ENCODE measurements around the gene PSMA8. TPM values are rescaled to one million over a fixed set of nuclear protein-coding genes. Genes with fewer than 3 reads are reported as not detected.

Gene PSMA8
- total and polyA plus RNA-seq, 2 of the 8 experiments (the other 6 are each of a cell fraction or from before 2014, with no cell fraction given): not detected

DNA sequence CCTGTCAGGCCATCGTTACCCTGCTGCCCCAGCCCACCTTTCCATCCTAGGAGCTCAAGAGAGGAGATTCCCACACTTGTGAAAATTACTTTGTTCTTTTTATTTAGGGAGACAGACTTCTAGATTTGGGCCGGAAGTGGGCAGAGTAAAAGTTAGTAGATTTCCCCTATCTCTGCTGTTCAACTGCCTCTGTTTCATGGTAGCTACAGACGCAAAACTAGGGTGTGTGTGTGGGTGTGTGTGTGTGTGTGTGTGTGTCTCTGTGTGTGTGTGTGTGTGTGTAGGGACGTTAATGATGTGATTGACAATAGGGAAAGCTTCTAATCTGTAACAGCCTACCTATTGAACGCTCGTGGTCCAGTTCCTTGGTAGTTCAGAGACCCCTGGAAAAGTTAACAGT is 438 bp downstream of the PSMA8 start:
- FAIRE-seq: no peak
- H2BK12ac ChIP-seq (ENCODE audit: low read depth, low read length): no peak overlapping the region
- H2BK15ac ChIP-seq (ENCODE audit: low read length): no peak overlapping the region
- peak overlapping the region; percentile 27 to 48; a peak in 3 of 4 replicates for H3K4me2 ChIP-seq (ENCODE audit: insufficient read depth in 1 of 2, low read depth in 2 of 2, low read length in 2 of 2)
- no peak for DNase-seq (ENCODE audit: low read depth in 1 of 2, low spot score in 2 of 2)
- H3K9ac ChIP-seq (replicated peaks in 1 of 4; ENCODE audit: extremely low read depth in 1 of 4, low read depth in 3 of 4, low read length in 3 of 4): no peak overlapping the region
- no peaks in the 10 kb centered on the region for H3K79me1 ChIP-seq (ENCODE audit: low read depth, low read length)
- no peaks in the 10 kb centered on the region for H3K36me3 ChIP-seq (ENCODE audit: control insufficient read depth in 2 of 4, insufficient read depth in 4 of 4, low read length in 3 of 4)
- H3K27me3 ChIP-seq (replicated peaks in 1 of 4; ENCODE audit: control insufficient read depth in 3 of 4, extremely low read depth in 1 of 4, insufficient read depth in 3 of 4, low read length in 3 of 4): peaks cover 0 to 11% (median 5%) of the 10 kb centered on the region in 4 experiments; a peak in 3 of 7 replicates
- H3K4ac ChIP-seq (replicated peaks; ENCODE audit: insufficient read length, low read depth, low read length): no peak overlapping the region
- ChIA-PET POLR2A (ENCODE audit: partially characterized antibody) (no interaction called here), CTCF (ENCODE audit: partially characterized antibody) (no interaction called here)
- H2BK20ac ChIP-seq (ENCODE audit: low read length): no peak overlapping the region
- no peak overlapping the region for H2AK5ac ChIP-seq (ENCODE audit: low read depth, low read length)
- no peak overlapping the region for H3K14ac ChIP-seq (ENCODE audit: insufficient read length)
- 84% methylated on average over 6 of the region's 6 CpGs; no CpG with 5 or more reads in 1 of the 2 experiments for WGBS, 2 experiments (ENCODE audit: extremely low coverage in 1 of 2, insufficient coverage in 1 of 2, insufficient read length in 1 of 2, insufficient replicate concordance in 2 of 2, low coverage in 1 of 2, low lambda C conversion rate in 2 of 2, missing lambda C conversion rate in 1 of 2)
- H3K18ac ChIP-seq (ENCODE audit: extremely low read depth, low read length): no peak overlapping the region
- no peak overlapping the region for H4K5ac ChIP-seq (ENCODE audit: insufficient read length, low read depth, low read length)
- H2AFZ ChIP-seq (ENCODE audit: low read length): peak overlapping the region; percentile 97
- H3K27ac ChIP-seq (ENCODE audit: low read depth, low read length): no peak overlapping the region
- no peak overlapping the region for H3K23ac ChIP-seq (ENCODE audit: insufficient read length)
- H3K4me1 ChIP-seq (replicated peaks in 1 of 4; ENCODE audit: control insufficient read depth in 3 of 4, insufficient read depth in 4 of 4, low read length in 3 of 4): peaks cover 0 to 4% (median 1%) of the 10 kb centered on the region in 4 experiments; a peak in 4 of 7 replicates
- peaks cover 2% of the 10 kb centered on the region; the same call in 1 of the 2 replicates for H3K23me2 ChIP-seq (ENCODE audit: low read depth, low read length)
- peak overlapping the region; percentile 51; the same call in 1 of the 2 replicates for H4K8ac ChIP-seq (ENCODE audit: extremely low read depth, insufficient read depth, low read length)
- no peaks in the 10 kb centered on the region; a peak in 1 of 4 replicates for H3K9me3 ChIP-seq (ENCODE audit: insufficient read depth in 2 of 2, low read depth in 1 of 2, low read length in 1 of 2)
- H3K79me2 ChIP-seq (ENCODE audit: control insufficient read depth in 1 of 2, insufficient read depth in 2 of 2, low read length in 2 of 2): no peaks in the 10 kb centered on the region
- H4K20me1 ChIP-seq (replicated peaks in 1 of 2; ENCODE audit: control insufficient read depth in 1 of 2, insufficient read depth in 2 of 2, low read length in 2 of 2): no peaks in the 10 kb centered on the region
- H4K91ac ChIP-seq (replicated peaks; ENCODE audit: insufficient read length, low read length): no peak overlapping the region
- no peak overlapping the region for H2BK5ac ChIP-seq (ENCODE audit: low read depth, low read length)
- H2BK120ac ChIP-seq (replicated peaks; ENCODE audit: low read depth, low read length): no peak overlapping the region
- peak overlapping the region in 1 of 4 experiments; percentile 42; a peak in 1 of 8 replicates for H3K4me3 ChIP-seq (ENCODE audit: extremely low read depth in 1 of 4, insufficient read depth in 2 of 4, low read depth in 3 of 4, low read length in 4 of 4)
- H3K56ac ChIP-seq (replicated peaks; ENCODE audit: insufficient read length, low read depth, low read length): no peak overlapping the region
- TF ChIP-seq HDAC6 (IDR thresholded peaks at IDR 0.05; ENCODE audit: low read depth, low read length) (no peak), CBX8 (IDR thresholded peaks at IDR 0.05; ENCODE audit: borderline replicate concordance, low read depth, low read length) (no peak), TAF7 (optimal IDR thresholded peaks at IDR 0.05; ENCODE audit: borderline replicate concordance, low read depth, low read length) (no peak), SAP30 (IDR thresholded peaks at IDR 0.05; ENCODE audit: insufficient read depth, insufficient replicate concordance, low read length) (no peak), CEBPB (IDR thresholded peaks at IDR 0.05; ENCODE audit: low read depth, low read length) (no peak), SRF (IDR thresholded peaks at IDR 0.05; ENCODE audit: low read depth, low read length) (no peak), CREB1 (IDR thresholded peaks at IDR 0.05) (no peak), EGR1 (IDR thresholded peaks at IDR 0.05; ENCODE audit: borderline replicate concordance, low read depth, low read length) (no peak), SIX5 (IDR thresholded peaks at IDR 0.05; ENCODE audit: low read depth, low read length) (no peak), POU5F1 (IDR thresholded peaks at IDR 0.05; ENCODE audit: low read depth, low read length) (no peak), CBX5 (IDR thresholded peaks at IDR 0.05; ENCODE audit: low read depth, low read length) (no peak), SP4 (IDR thresholded peaks at IDR 0.05; ENCODE audit: low read length) (no peak), NRF1 (IDR thresholded peaks at IDR 0.05; ENCODE audit: low read depth, low read length) (no peak)
- TF ChIP-seq, protein P1, sequence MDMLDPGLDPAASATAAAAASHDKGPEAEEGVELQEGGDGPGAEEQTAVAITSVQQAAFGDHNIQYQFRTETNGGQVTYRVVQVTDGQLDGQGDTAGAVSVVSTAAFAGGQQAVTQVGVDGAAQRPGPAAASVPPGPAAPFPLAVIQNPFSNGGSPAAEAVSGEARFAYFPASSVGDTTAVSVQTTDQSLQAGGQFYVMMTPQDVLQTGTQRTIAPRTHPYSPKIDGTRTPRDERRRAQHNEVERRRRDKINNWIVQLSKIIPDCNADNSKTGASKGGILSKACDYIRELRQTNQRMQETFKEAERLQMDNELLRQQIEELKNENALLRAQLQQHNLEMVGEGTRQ (IDR thresholded peaks at IDR 0.05; ENCODE audit: low read length): no peak

Data from H1 (cell line).